BE2C (cell line): ENCODE measurements around the gene ETF1. TPM values are rescaled to one million over a fixed set of nuclear protein-coding genes. Genes with fewer than 3 reads are reported as not detected.

Source experiments
- DNase-seq: peaks from one replicate; pipeline ENCODE4 v3.0.0-alpha.2; 2020
- H3K27me3 ChIP-seq: fragments of 250-450 bp; sonication (Bioruptor Pico); 2 replicates; pipeline ENCODE4 v1.5.1; 2020; ENCODE audit warnings: mild to moderate bottlenecking
- H3K36me3 ChIP-seq: fragments of 250-450 bp; sonication (Bioruptor Pico); 2 replicates; pipeline ENCODE4 v1.5.1; 2020; ENCODE audit warnings: mild to moderate bottlenecking
- H3K4me1 ChIP-seq: fragments of 250-450 bp; sonication (Bioruptor Pico); 2 replicates; pipeline ENCODE4 v1.5.1; 2020
- H3K4me3 ChIP-seq: 2 replicates; pipeline ENCODE4 v1.5.1; 2011; ENCODE audit warnings: low read depth, low read length
- H3K9me3 ChIP-seq: fragments of 250-450 bp; sonication (Bioruptor Pico); 2 replicates; pipeline ENCODE4 v1.5.1; 2020
- polyA plus RNA-seq: library from polyadenylated mRNA; unstranded; fragments of >200 nt; gene quantifications from one replicate; pipeline ENCODE4 v1.2.1, GENCODE V29; 2012; ENCODE audit warnings: low read depth, missing spikeins; ENCODE audit not compliant: insufficient read length, insufficient read depth
- TF ChIP-seq, protein P1 (sequence below): IDR thresholded peaks from 2 replicates; pipeline ENCODE4 v1.5.1; 2012; ENCODE audit warnings: mild to moderate bottlenecking, low read depth, low read length

The ETF1 gene
- 86.4 TPM for polyA plus RNA-seq

DNA sequence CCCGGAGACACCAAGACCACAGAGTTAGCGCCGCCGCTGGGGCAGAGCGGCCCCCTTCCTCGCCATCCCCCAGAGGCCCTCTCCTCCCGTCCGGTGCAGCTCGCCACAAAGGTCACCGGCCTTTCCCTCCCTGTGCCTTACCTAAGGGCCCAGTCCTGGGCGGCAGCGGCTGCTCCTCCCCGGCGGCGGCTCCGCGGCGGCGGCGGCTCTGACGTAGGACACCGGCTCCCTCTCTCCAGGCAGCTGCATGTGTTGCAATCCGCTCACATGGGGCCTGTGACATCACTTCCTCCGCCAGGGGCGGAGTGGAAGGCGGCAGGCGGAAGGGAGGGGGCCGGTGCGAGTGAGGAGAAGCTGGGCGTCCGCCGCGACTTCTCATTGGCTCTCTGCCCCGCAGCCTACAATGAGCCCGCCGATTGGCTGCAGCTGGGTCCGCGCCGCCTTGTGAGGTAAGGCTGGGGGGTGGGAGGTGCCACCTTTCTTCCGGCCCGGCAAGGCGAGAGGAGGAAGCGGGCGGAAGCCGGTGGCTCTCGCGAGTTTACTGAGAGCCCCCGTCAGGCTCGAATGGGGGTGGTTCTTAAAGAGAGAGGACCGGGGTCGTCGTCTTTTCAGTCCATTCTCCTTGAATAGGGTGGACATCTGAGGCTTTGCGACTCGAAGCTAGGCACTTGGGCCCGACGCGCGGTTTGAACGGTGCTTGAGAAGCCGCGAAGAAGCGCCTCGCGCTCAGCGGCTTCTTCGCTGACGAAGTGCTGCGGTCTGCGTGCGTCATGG, at the start of gene ETF1:
ETF1 (minus strand) TSS at position 281 of the 774 bp plus-strand sequence. CDS start 318 bp downstream, outside the sequence.
- peaks cover 4% of the 10 kb centered on the region; the same call in 1 of the 2 replicates for H3K4me1 ChIP-seq
- peaks cover 42% of the 10 kb centered on the region for H3K36me3 ChIP-seq
- H3K27me3 ChIP-seq, result no peaks in the 10 kb centered on the region
- TF ChIP-seq, protein P1, sequence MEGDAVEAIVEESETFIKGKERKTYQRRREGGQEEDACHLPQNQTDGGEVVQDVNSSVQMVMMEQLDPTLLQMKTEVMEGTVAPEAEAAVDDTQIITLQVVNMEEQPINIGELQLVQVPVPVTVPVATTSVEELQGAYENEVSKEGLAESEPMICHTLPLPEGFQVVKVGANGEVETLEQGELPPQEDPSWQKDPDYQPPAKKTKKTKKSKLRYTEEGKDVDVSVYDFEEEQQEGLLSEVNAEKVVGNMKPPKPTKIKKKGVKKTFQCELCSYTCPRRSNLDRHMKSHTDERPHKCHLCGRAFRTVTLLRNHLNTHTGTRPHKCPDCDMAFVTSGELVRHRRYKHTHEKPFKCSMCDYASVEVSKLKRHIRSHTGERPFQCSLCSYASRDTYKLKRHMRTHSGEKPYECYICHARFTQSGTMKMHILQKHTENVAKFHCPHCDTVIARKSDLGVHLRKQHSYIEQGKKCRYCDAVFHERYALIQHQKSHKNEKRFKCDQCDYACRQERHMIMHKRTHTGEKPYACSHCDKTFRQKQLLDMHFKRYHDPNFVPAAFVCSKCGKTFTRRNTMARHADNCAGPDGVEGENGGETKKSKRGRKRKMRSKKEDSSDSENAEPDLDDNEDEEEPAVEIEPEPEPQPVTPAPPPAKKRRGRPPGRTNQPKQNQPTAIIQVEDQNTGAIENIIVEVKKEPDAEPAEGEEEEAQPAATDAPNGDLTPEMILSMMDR, result no peak
- no peaks in the 10 kb centered on the region for H3K9me3 ChIP-seq
- H3K4me3 ChIP-seq, result peak within 1 kb of the TSS; percentile 95
- peak; percentile 100 for DNase-seq

DNA sequence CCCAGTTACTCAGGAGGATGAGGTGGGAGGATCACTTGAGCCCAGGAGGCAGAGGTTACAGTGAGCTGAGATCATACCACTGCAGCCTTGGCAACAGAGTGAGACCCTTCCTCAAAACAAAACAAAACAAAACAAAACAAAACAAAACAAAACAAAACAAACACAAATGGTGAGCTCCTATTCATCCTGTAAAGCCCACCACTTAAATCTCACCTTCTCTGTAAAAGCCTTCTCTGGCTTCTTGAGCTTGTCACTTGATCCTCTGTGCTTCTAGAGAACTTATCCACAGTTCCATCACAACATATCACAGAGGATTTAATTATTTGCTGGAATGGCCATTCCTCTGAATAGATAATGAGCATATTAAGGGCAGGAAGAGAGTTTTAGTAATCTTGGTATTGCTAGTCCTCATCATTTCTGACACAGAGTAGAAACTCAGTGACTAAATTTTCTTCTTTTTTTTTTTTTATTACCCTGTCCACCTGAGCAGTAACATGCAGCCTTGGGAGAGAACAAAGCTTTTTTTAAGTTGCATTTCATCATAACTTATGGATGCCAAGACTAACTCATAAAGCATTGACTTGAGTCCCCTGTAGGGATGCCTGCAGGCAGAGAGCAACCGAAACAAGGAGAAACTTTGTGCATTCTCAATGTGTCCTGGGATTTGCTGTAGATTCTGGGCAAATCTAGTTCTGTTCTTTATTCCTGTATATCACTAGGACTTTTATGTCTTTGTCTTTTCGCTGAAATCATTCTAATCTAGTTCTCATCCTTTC, 45.2 kb upstream of the ETF1 start:
- no peaks in the 10 kb centered on the region for H3K27me3 ChIP-seq
- no peaks in the 10 kb centered on the region for H3K36me3 ChIP-seq
- DNase-seq, result no peak
- TF ChIP-seq, protein P1, result no peak
- H3K9me3 ChIP-seq, result no peaks in the 10 kb centered on the region
- H3K4me1 ChIP-seq, result no peaks in the 10 kb centered on the region
- no peak overlapping the region for H3K4me3 ChIP-seq

DNA sequence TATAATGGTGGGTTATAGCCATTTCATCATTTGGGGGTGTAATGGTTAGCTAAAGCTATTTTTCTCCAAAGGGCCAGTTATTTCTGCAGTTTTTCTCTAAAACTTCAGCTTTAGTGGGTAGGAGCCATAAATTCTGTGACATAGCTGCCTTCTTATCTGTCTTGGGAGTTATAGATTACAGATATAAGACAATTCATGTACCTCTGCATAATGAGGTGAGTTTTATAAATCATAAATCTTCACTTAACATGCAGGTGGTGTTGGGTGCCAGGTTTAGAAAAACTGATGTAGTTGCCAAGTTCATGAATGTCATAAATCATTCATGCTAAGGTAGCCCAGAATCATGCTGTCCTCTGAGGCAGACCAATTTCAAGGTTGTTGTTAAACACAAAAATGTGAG, 42.1 kb upstream of the ETF1 start:
- Histone ChIP-seq H3K4me1 (no peaks in the 10 kb centered on the region; the same call in 1 of the 2 replicates), H3K9me3 (no peaks in the 10 kb centered on the region), H3K27me3 (no peaks in the 10 kb centered on the region), H3K36me3 (no peaks in the 10 kb centered on the region), H3K4me3 (no peak overlapping the region)
- no peak for DNase-seq
- TF ChIP-seq, protein P1, result no peak

DNA sequence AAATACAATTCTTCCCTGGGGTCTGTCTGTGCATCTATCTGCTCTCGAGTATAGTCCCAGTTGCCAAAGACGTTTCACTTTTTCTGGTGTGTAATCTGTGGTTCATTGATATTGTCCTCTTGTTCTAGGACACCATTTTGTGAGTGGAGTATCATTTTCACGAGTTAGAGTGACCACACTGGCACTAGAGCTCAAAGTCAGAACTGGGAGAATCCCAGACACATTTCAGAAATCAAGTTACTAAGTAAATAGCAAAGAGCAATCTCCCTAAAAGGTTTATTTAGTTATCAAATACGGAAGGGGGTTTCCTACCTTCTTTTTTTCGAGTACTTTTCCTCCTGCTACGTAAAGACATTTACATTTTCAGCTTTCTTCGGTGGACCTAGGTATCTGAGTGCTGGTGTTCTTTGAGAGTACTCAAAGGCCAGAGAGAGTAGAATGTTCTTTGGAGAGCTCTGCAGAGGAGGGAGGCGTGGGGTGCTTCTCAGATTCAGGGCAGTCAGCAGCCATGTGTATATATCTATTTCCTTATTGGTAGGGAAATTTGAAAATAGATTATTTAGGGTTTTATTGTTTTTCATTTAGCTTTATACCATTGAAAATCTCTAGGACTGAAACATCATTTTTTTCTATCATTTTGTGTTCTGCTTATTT, 41.1 kb upstream of the ETF1 start:
- Histone ChIP-seq H3K4me1 (no peaks in the 10 kb centered on the region; the same call in none of the 2 replicates), H3K36me3 (no peaks in the 10 kb centered on the region), H3K27me3 (no peaks in the 10 kb centered on the region), H3K9me3 (no peaks in the 10 kb centered on the region), H3K4me3 (no peak overlapping the region)
- TF ChIP-seq, protein P1, result no peak
- DNase-seq, result no peak

DNA sequence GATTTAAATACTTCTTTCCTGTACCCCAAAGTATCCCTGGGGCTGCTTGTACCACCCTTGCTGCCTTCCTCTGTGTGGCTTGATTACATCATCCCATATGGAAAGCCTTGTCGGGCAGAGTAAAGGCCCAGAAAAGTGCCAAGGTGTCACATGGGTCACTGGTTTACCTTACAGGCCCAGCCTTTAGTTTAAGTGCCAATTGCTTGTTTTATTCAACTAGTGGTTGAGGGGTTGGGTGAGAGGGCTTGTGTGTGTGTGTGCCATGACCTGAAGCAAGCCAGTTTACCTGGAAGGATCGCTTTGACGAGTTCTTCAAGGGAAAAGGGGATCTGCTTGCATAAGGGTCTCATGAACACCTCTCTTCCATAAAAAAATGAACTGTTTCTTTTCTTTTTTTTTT, 39.9 kb upstream of the ETF1 start:
- no peak for DNase-seq
- Histone ChIP-seq H3K36me3 (no peaks in the 10 kb centered on the region), H3K9me3 (no peaks in the 10 kb centered on the region), H3K27me3 (no peaks in the 10 kb centered on the region), H3K4me1 (no peaks in the 10 kb centered on the region; the same call in none of the 2 replicates), H3K4me3 (no peak overlapping the region)
- TF ChIP-seq, protein P1, result no peak
